Measurements from ENCODE around the gene DAAM1. TPM values are rescaled to one million over a fixed set of nuclear protein-coding genes. Genes with fewer than 3 reads are reported as not detected.

DAAM1 gene
- total RNA-seq, 1 donor from 2014 or later, result 36.5 TPM

GRCh38 chr14:59284059-59284458 is 95.6 kb downstream of the DAAM1 start:
- H3K9ac ChIP-seq (ENCODE audit: low read depth in 1 of 3, low read length in 3 of 3), result no peak overlapping the region
- H3K4me3 ChIP-seq (ENCODE audit: low read length in 3 of 3), result no peak overlapping the region
- peaks cover 0 to 11% (median 7%) of the 10 kb centered on the region in 3 donors for H3K4me1 ChIP-seq (ENCODE audit: control insufficient read depth in 3 of 3, insufficient read depth in 3 of 3, low read length in 3 of 3)
- no peak overlapping the region for H3K27ac ChIP-seq (ENCODE audit: low read depth, low read length)
- no peaks in the 10 kb centered on the region for H3K36me3 ChIP-seq (ENCODE audit: control insufficient read depth in 3 of 3, insufficient read depth in 3 of 3, low read length in 3 of 3)
- H3K9me3 ChIP-seq (ENCODE audit: control insufficient read depth in 3 of 3, low read length in 3 of 3), result peaks cover 0 to 2% (median 0%) of the 10 kb centered on the region in 3 donors
- no peaks in the 10 kb centered on the region for H3K27me3 ChIP-seq (ENCODE audit: control insufficient read depth in 3 of 3, insufficient read depth in 3 of 3, low read length in 3 of 3)

GRCh38 chr14:59292028-59292427 is 103.6 kb downstream of the DAAM1 start:
- H3K27me3 ChIP-seq (ENCODE audit: control insufficient read depth in 3 of 3, insufficient read depth in 3 of 3, low read length in 3 of 3), result no peaks in the 10 kb centered on the region
- peaks cover 0 to 14% (median 8%) of the 10 kb centered on the region in 3 donors for H3K36me3 ChIP-seq (ENCODE audit: control insufficient read depth in 3 of 3, insufficient read depth in 3 of 3, low read length in 3 of 3)
- H3K27ac ChIP-seq (ENCODE audit: low read depth, low read length), result no peak overlapping the region
- no peaks in the 10 kb centered on the region for H3K9me3 ChIP-seq (ENCODE audit: control insufficient read depth in 3 of 3, low read length in 3 of 3)
- H3K4me3 ChIP-seq (ENCODE audit: low read length in 3 of 3), result no peak overlapping the region
- peaks cover 0 to 11% (median 0%) of the 10 kb centered on the region in 3 donors for H3K4me1 ChIP-seq (ENCODE audit: control insufficient read depth in 3 of 3, insufficient read depth in 3 of 3, low read length in 3 of 3)
- H3K9ac ChIP-seq (ENCODE audit: low read depth in 1 of 3, low read length in 3 of 3), result no peak overlapping the region

- H3K4me1 ChIP-seq (ENCODE audit: control insufficient read depth in 3 of 3, insufficient read depth in 3 of 3, low read length in 3 of 3), result peaks cover 0 to 11% (median 0%) of the 10 kb centered on the region in 3 donors
- no peaks in the 10 kb centered on the region for H3K9me3 ChIP-seq (ENCODE audit: control insufficient read depth in 3 of 3, low read length in 3 of 3)
- no peaks in the 10 kb centered on the region for H3K27me3 ChIP-seq (ENCODE audit: control insufficient read depth in 3 of 3, insufficient read depth in 3 of 3, low read length in 3 of 3)
- no peak overlapping the region for H3K9ac ChIP-seq (ENCODE audit: low read depth in 1 of 3, low read length in 3 of 3)
- H3K4me3 ChIP-seq (ENCODE audit: low read length in 3 of 3), result no peak overlapping the region
- peaks cover 0 to 14% (median 8%) of the 10 kb centered on the region in 3 donors for H3K36me3 ChIP-seq (ENCODE audit: control insufficient read depth in 3 of 3, insufficient read depth in 3 of 3, low read length in 3 of 3)
- H3K27ac ChIP-seq (ENCODE audit: low read depth, low read length), result peak overlapping the region; percentile 53
These were observed 104.6 kb downstream of the DAAM1 start for GRCh38 chr14:59292921-59293534.

- Histone ChIP-seq H3K4me1 (ENCODE audit: control insufficient read depth in 3 of 3, insufficient read depth in 3 of 3, low read length in 3 of 3) (peaks cover 0 to 11% (median 0%) of the 10 kb centered on the region in 3 donors), H3K9ac (ENCODE audit: low read depth in 1 of 3, low read length in 3 of 3) (no peak overlapping the region)
These were observed 105.6 kb downstream of the DAAM1 start for GRCh38 chr14:59293935-59294661.

GRCh38 chr14:59294662-59294992 is 106.2 kb downstream of the DAAM1 start:
- peak overlapping the region; percentile 53 for H3K27ac ChIP-seq (ENCODE audit: low read depth, low read length)
- H3K9me3 ChIP-seq (ENCODE audit: control insufficient read depth in 3 of 3, low read length in 3 of 3), result no peaks in the 10 kb centered on the region
- peaks cover 0 to 11% (median 0%) of the 10 kb centered on the region in 3 donors for H3K4me1 ChIP-seq (ENCODE audit: control insufficient read depth in 3 of 3, insufficient read depth in 3 of 3, low read length in 3 of 3)
- no peaks in the 10 kb centered on the region for H3K27me3 ChIP-seq (ENCODE audit: control insufficient read depth in 3 of 3, insufficient read depth in 3 of 3, low read length in 3 of 3)
- no peak overlapping the region for H3K4me3 ChIP-seq (ENCODE audit: low read length in 3 of 3)
- H3K36me3 ChIP-seq (ENCODE audit: control insufficient read depth in 3 of 3, insufficient read depth in 3 of 3, low read length in 3 of 3), result peaks cover 0 to 14% (median 8%) of the 10 kb centered on the region in 3 donors
- no peak overlapping the region for H3K9ac ChIP-seq (ENCODE audit: low read depth in 1 of 3, low read length in 3 of 3)

More at GRCh38 chr14:59293935-59294661, 105.6 kb downstream of the DAAM1 start:
- Histone ChIP-seq H3K9me3 (ENCODE audit: control insufficient read depth in 3 of 3, low read length in 3 of 3) (no peaks in the 10 kb centered on the region), H3K27ac (ENCODE audit: low read depth, low read length) (peak overlapping the region; percentile 53), H3K36me3 (ENCODE audit: control insufficient read depth in 3 of 3, insufficient read depth in 3 of 3, low read length in 3 of 3) (peaks cover 0 to 14% (median 8%) of the 10 kb centered on the region in 3 donors), H3K27me3 (ENCODE audit: control insufficient read depth in 3 of 3, insufficient read depth in 3 of 3, low read length in 3 of 3) (no peaks in the 10 kb centered on the region), H3K4me3 (ENCODE audit: low read length in 3 of 3) (no peak overlapping the region)

- Histone ChIP-seq H3K36me3 (ENCODE audit: control insufficient read depth in 3 of 3, insufficient read depth in 3 of 3, low read length in 3 of 3) (peaks cover 0 to 14% (median 8%) of the 10 kb centered on the region in 3 donors), H3K27ac (ENCODE audit: low read depth, low read length) (no peak overlapping the region), H3K27me3 (ENCODE audit: control insufficient read depth in 3 of 3, insufficient read depth in 3 of 3, low read length in 3 of 3) (no peaks in the 10 kb centered on the region), H3K9ac (ENCODE audit: low read depth in 1 of 3, low read length in 3 of 3) (no peak overlapping the region), H3K9me3 (ENCODE audit: control insufficient read depth in 3 of 3, low read length in 3 of 3) (no peaks in the 10 kb centered on the region), H3K4me1 (ENCODE audit: control insufficient read depth in 3 of 3, insufficient read depth in 3 of 3, low read length in 3 of 3) (peaks cover 0 to 11% (median 0%) of the 10 kb centered on the region in 3 donors), H3K4me3 (ENCODE audit: low read length in 3 of 3) (no peak overlapping the region)
These were observed 107.5 kb downstream of the DAAM1 start for GRCh38 chr14:59295951-59296350.

- H3K27ac ChIP-seq (ENCODE audit: low read depth, low read length), result no peak overlapping the region
These were observed 108.0 kb downstream of the DAAM1 start for GRCh38 chr14:59296508-59296907.

GRCh38 chr14:59297071-59297776 is 108.8 kb downstream of the DAAM1 start:
- H3K36me3 ChIP-seq (ENCODE audit: control insufficient read depth in 3 of 3, insufficient read depth in 3 of 3, low read length in 3 of 3), result peaks cover 0 to 3% (median under 1%) of the 10 kb centered on the region in 3 donors
- no peak overlapping the region for H3K27ac ChIP-seq (ENCODE audit: low read depth, low read length)
- H3K9ac ChIP-seq (ENCODE audit: low read depth in 1 of 3, low read length in 3 of 3), result no peak overlapping the region
- peaks cover 0 to 11% (median 0%) of the 10 kb centered on the region in 3 donors for H3K4me1 ChIP-seq (ENCODE audit: control insufficient read depth in 3 of 3, insufficient read depth in 3 of 3, low read length in 3 of 3)
- no peak overlapping the region for H3K4me3 ChIP-seq (ENCODE audit: low read length in 3 of 3)
- no peaks in the 10 kb centered on the region for H3K9me3 ChIP-seq (ENCODE audit: control insufficient read depth in 3 of 3, low read length in 3 of 3)
- H3K27me3 ChIP-seq (ENCODE audit: control insufficient read depth in 3 of 3, insufficient read depth in 3 of 3, low read length in 3 of 3), result no peaks in the 10 kb centered on the region

More at GRCh38 chr14:59296508-59296907, 108.0 kb downstream of the DAAM1 start:
- no peaks in the 10 kb centered on the region for H3K27me3 ChIP-seq (ENCODE audit: control insufficient read depth in 3 of 3, insufficient read depth in 3 of 3, low read length in 3 of 3)
- peaks cover 0 to 11% (median 0%) of the 10 kb centered on the region in 3 donors for H3K4me1 ChIP-seq (ENCODE audit: control insufficient read depth in 3 of 3, insufficient read depth in 3 of 3, low read length in 3 of 3)
- H3K36me3 ChIP-seq (ENCODE audit: control insufficient read depth in 3 of 3, insufficient read depth in 3 of 3, low read length in 3 of 3), result peaks cover 0 to 10% (median 7%) of the 10 kb centered on the region in 3 donors
- H3K9ac ChIP-seq (ENCODE audit: low read depth in 1 of 3, low read length in 3 of 3), result no peak overlapping the region
- no peaks in the 10 kb centered on the region for H3K9me3 ChIP-seq (ENCODE audit: control insufficient read depth in 3 of 3, low read length in 3 of 3)
- H3K4me3 ChIP-seq (ENCODE audit: low read length in 3 of 3), result no peak overlapping the region

- Histone ChIP-seq H3K4me1 (ENCODE audit: control insufficient read depth in 3 of 3, insufficient read depth in 3 of 3, low read length in 3 of 3) (peaks cover 0 to 3% (median 0%) of the 10 kb centered on the region in 3 donors), H3K4me3 (ENCODE audit: low read length in 3 of 3) (no peak overlapping the region), H3K36me3 (ENCODE audit: control insufficient read depth in 3 of 3, insufficient read depth in 3 of 3, low read length in 3 of 3) (no peaks in the 10 kb centered on the region), H3K27me3 (ENCODE audit: control insufficient read depth in 3 of 3, insufficient read depth in 3 of 3, low read length in 3 of 3) (no peaks in the 10 kb centered on the region), H3K27ac (ENCODE audit: low read depth, low read length) (no peak overlapping the region), H3K9me3 (ENCODE audit: control insufficient read depth in 3 of 3, low read length in 3 of 3) (no peaks in the 10 kb centered on the region), H3K9ac (ENCODE audit: low read depth in 1 of 3, low read length in 3 of 3) (no peak overlapping the region)
These were observed 111.3 kb downstream of the DAAM1 start for GRCh38 chr14:59299731-59300130.
